H1 (cell line): ENCODE data around the gene BTBD7. TPM values are rescaled to one million over a fixed set of nuclear protein-coding genes. Genes with fewer than 3 reads are reported as not detected.

Experiments used
- CTCF ChIA-PET: fragments of 300-600 bp; sonication (Branson Sonifier 250); formaldehyde crosslinking; loops from one replicate; lab custom pipeline; 2021; ENCODE audit not compliant: partially characterized antibody; lab: Charles Lee
- POLR2A ChIA-PET: fragments of 300-600 bp; sonication (Branson Sonifier 250); formaldehyde crosslinking; loops from one replicate; lab custom pipeline; 2021; ENCODE audit warnings: inconsistent platforms; ENCODE audit not compliant: partially characterized antibody; lab: Charles Lee
- DNase-seq, 2 experiments: peaks; one replicate each; pipeline versions ENCODE4 v3.0.0 to v3.0.0-alpha.2; 2010 to 2022; ENCODE audit warnings: low spot score in 2 of 2, low read depth in 1 of 2, mixed read lengths in 1 of 2
- FAIRE-seq: peaks from 2 replicates; lab custom pipeline; 2011; peaks lifted over from hg19 to GRCh38; lab: Jason Lieb, UNC
- H2AFZ ChIP-seq: 2 replicates; pipeline ENCODE4 v1.8.1; 2012; ENCODE audit warnings: low read length, inconsistent platforms
- H2AK5ac ChIP-seq: 2 replicates; pipeline ENCODE4 v1.6.1; 2013; ENCODE audit warnings: low read depth, low read length
- H2BK120ac ChIP-seq: replicated peaks from 2 replicates; pipeline ENCODE3; 2013; ENCODE audit warnings: low read depth, low read length, inconsistent platforms
- H2BK12ac ChIP-seq: 2 replicates; pipeline ENCODE4 v1.6.1; 2013; ENCODE audit warnings: low read depth, low read length
- H2BK15ac ChIP-seq: 2 replicates; pipeline ENCODE4 v1.6.1; 2013; ENCODE audit warnings: low read length
- H2BK20ac ChIP-seq: 2 replicates; pipeline ENCODE4 v1.6.1; 2013; ENCODE audit warnings: low read length
- H2BK5ac ChIP-seq: 2 replicates; pipeline ENCODE4 v1.6.1; 2013; ENCODE audit warnings: low read depth, low read length
- H3K14ac ChIP-seq: 2 replicates; pipeline ENCODE4 v1.6.1; 2013; ENCODE audit warnings: inconsistent platforms; ENCODE audit not compliant: insufficient read length
- H3K18ac ChIP-seq: 2 replicates; pipeline ENCODE4 v1.6.1; 2013; ENCODE audit warnings: low read length; ENCODE audit errors: extremely low read depth
- H3K23ac ChIP-seq: 2 replicates; pipeline ENCODE4 v1.6.1; 2013; ENCODE audit warnings: inconsistent platforms; ENCODE audit not compliant: insufficient read length
- H3K23me2 ChIP-seq: 2 replicates; pipeline ENCODE4 v1.6.1; 2013; ENCODE audit warnings: low read depth, low read length
- H3K27ac ChIP-seq: 2 replicates; pipeline ENCODE4 v1.6.1; 2011; ENCODE audit warnings: low read depth, low read length, inconsistent platforms
- H3K27me3 ChIP-seq, 4 experiments: replicated peaks in 1 of 4; 1 replicate in 1 of 4; 2 replicates in 3 of 4; pipeline versions ENCODE4 v1.6.1 to v1.8.1; 2011 to 2013; ENCODE audit warnings: low read length in 3 of 4, mild to moderate bottlenecking in 3 of 4, inconsistent platforms in 2 of 4, mixed read lengths in 2 of 4, moderate library complexity in 1 of 4; ENCODE audit not compliant: control insufficient read depth in 3 of 4, insufficient read depth in 3 of 4; ENCODE audit errors: extremely low read depth in 1 of 4
- H3K36me3 ChIP-seq, 4 experiments: 2 replicates each; pipeline versions ENCODE4 v1.6.1 to v1.8.1; 2011 to 2013; ENCODE audit warnings: mild to moderate bottlenecking in 4 of 4, low read length in 3 of 4, moderate library complexity in 2 of 4, control low read depth in 1 of 4, inconsistent platforms in 1 of 4; ENCODE audit not compliant: insufficient read depth in 4 of 4, control insufficient read depth in 2 of 4
- H3K4ac ChIP-seq: replicated peaks from 2 replicates; pipeline ENCODE3; 2013; ENCODE audit warnings: low read length, low read depth, mixed read lengths, inconsistent platforms; ENCODE audit not compliant: insufficient read length
- H3K4me1 ChIP-seq, 4 experiments: replicated peaks in 1 of 4; 1 replicate in 1 of 4; 2 replicates in 3 of 4; pipeline versions ENCODE4 v1.6.1 to v1.8.1; 2011 to 2013; ENCODE audit warnings: low read length in 3 of 4, inconsistent platforms in 2 of 4, mixed read lengths in 1 of 4; ENCODE audit not compliant: insufficient read depth in 4 of 4, control insufficient read depth in 3 of 4
- H3K4me2 ChIP-seq, 2 experiments: 2 replicates each; pipeline versions ENCODE4 v1.6.1 to v1.8.1; 2011 to 2013; ENCODE audit warnings: low read depth in 2 of 2, low read length in 2 of 2, control low read depth in 1 of 2, inconsistent platforms in 1 of 2, mild to moderate bottlenecking in 1 of 2; ENCODE audit not compliant: insufficient read depth in 1 of 2
- H3K4me3 ChIP-seq, 4 experiments: fragments of 200-600, 300-600 bp in 1 of 4; sonication (generic), shearing (Covaris generic), sonication (Bioruptor Twin) in 1 of 4; 2 replicates each; pipeline versions ENCODE4 v1.5.1 to v1.8.1; 2011 to 2016; ENCODE audit warnings: low read length in 4 of 4, low read depth in 3 of 4, control low read depth in 2 of 4, inconsistent platforms in 2 of 4, mild to moderate bottlenecking in 2 of 4, mixed read lengths in 1 of 4, moderate library complexity in 1 of 4; ENCODE audit not compliant: insufficient read depth in 2 of 4; ENCODE audit errors: extremely low read depth in 1 of 4
- H3K56ac ChIP-seq: replicated peaks from 2 replicates; pipeline ENCODE3; 2013; ENCODE audit warnings: low read depth, mild to moderate bottlenecking, mixed read lengths, low read length, inconsistent platforms; ENCODE audit not compliant: insufficient read length
- H3K79me1 ChIP-seq: 2 replicates; pipeline ENCODE4 v1.6.1; 2013; ENCODE audit warnings: low read depth, low read length, control low read depth
- H3K79me2 ChIP-seq, 2 experiments: 2 replicates each; pipeline versions ENCODE4 v1.6.1 to v1.8.1; 2012 to 2013; ENCODE audit warnings: low read length in 2 of 2, mild to moderate bottlenecking in 2 of 2, inconsistent platforms in 1 of 2; ENCODE audit not compliant: insufficient read depth in 2 of 2, control insufficient read depth in 1 of 2
- H3K9ac ChIP-seq, 4 experiments: replicated peaks in 1 of 4; 1 replicate in 1 of 4; 2 replicates in 3 of 4; pipeline versions ENCODE4 v1.6.1 to v1.8.1; 2011 to 2013; ENCODE audit warnings: low read depth in 3 of 4, low read length in 3 of 4, control low read depth in 2 of 4, mild to moderate bottlenecking in 2 of 4, moderate library complexity in 2 of 4, inconsistent platforms in 1 of 4; ENCODE audit errors: extremely low read depth in 1 of 4
- H3K9me3 ChIP-seq, 2 experiments: 2 replicates each; pipeline versions ENCODE4 v1.6.1 to v1.8.1; 2012 to 2013; ENCODE audit warnings: mild to moderate bottlenecking in 2 of 2, moderate library complexity in 2 of 2, control low read depth in 1 of 2, inconsistent platforms in 1 of 2, low read depth in 1 of 2, low read length in 1 of 2, mixed read lengths in 1 of 2; ENCODE audit not compliant: insufficient read depth in 2 of 2
- H4K20me1 ChIP-seq, 2 experiments: replicated peaks in 1 of 2; 2 replicates each; pipeline versions ENCODE3 to v1.8.1; 2011 to 2013; ENCODE audit warnings: inconsistent platforms in 2 of 2, low read length in 2 of 2, mild to moderate bottlenecking in 1 of 2; ENCODE audit not compliant: insufficient read depth in 2 of 2, control insufficient read depth in 1 of 2
- H4K5ac ChIP-seq: 2 replicates; pipeline ENCODE4 v1.6.1; 2013; ENCODE audit warnings: low read length, low read depth, mixed read lengths, inconsistent platforms; ENCODE audit not compliant: insufficient read length
- H4K8ac ChIP-seq: 2 replicates; pipeline ENCODE4 v1.8.0; 2013; ENCODE audit warnings: mild to moderate bottlenecking, moderate library complexity, low read length, inconsistent platforms; ENCODE audit not compliant: insufficient read depth; ENCODE audit errors: extremely low read depth
- H4K91ac ChIP-seq: replicated peaks from 2 replicates; pipeline ENCODE3; 2013; ENCODE audit warnings: low read length, mixed read lengths, inconsistent platforms; ENCODE audit not compliant: insufficient read length
- POLR2A ChIP-seq, 2 experiments: IDR thresholded peaks; 1 replicate in 1 of 2; 2 replicates in 1 of 2; pipeline ENCODE4 v1.6.1; 2011; ENCODE audit warnings: low read depth in 2 of 2, low read length in 2 of 2, mild to moderate bottlenecking in 2 of 2; ENCODE audit errors: control extremely low read depth in 1 of 2
- SP1 ChIP-seq: IDR thresholded peaks from 2 replicates; pipeline ENCODE4 v1.6.1; 2011; ENCODE audit warnings: low read depth, low read length
- TCF12 ChIP-seq: IDR thresholded peaks from 2 replicates; pipeline ENCODE4 v1.6.1; 2011; ENCODE audit warnings: low read depth, mild to moderate bottlenecking, low read length
- WGBS, 2 experiments: shearing (Covaris generic) in 1 of 2; methylation state at CpG; one replicate each; pipeline versions ENCODE4 v1.1.6 to v1.1.7; 2013 to 2015; ENCODE audit warnings: low lambda C conversion rate in 2 of 2, mixed read lengths in 2 of 2, inconsistent platforms in 1 of 2, low coverage in 1 of 2, missing lambda C conversion rate in 1 of 2; ENCODE audit not compliant: insufficient replicate concordance in 2 of 2, insufficient coverage in 1 of 2, insufficient read length in 1 of 2; ENCODE audit errors: extremely low coverage in 1 of 2, missing lambda C conversion rate in 1 of 2; 5-methylcytosine and 5-hydroxymethylcytosine counted together
- polyA plus RNA-seq, 7 experiments: library from polyadenylated mRNA; depleted of rRNA in 3 of 7; stranded (reverse) in 5 of 7; unstranded in 2 of 7; fragments of >200 nt in 5 of 7; fragments of 200-250 nt in 2 of 7; gene quantifications; 1 replicate in 5 of 7; 2 replicates in 1 of 7; 4 replicates in 1 of 7; pipeline versions ENCODE4 v1.2.1 to v1.2.3, GENCODE V29; 2011 to 2013; ENCODE audit warnings: missing spikeins in 2 of 7, mixed read lengths in 2 of 7
- total RNA-seq: library from RNA; stranded (reverse); fragmentation: NEBNext Ultra II Directional; extraction: Animal tissue kit (Norgen Biotek cat#: 25700); gene quantifications from 2 replicates; pipeline ENCODE4 v1.2.1, GENCODE V29; 2021

BTBD7 gene
- total and polyA plus RNA-seq, 2 of the 8 experiments (the other 6 are each of a cell fraction or from before 2014, with no cell fraction given): 12.1 to 46.1 TPM

DNA sequence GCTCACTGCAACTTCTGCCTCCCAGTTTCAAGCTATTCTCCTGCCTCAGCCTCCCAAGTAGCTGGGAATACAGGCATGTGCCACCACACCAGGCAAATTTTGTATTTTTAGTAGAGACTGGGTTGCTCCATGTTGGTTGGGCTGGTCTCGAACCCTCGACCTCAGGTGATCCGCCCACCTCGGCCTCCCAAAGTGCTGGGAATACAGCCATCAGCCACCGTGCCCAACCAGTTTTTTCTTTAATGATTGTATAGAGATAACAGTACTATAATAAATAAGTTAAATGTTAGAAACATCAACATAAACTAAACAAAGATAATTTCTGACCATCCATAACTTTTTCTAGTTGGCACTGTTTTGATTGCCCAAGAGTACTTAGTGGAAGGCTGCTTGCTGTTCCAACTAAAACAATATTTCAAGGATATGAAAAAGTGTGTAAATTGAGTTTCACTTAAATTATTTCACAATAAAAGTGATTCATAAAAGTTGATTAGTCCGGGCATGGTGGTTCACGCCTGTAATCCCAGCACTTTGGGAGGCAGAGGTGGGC, 131.6 kb downstream of the BTBD7 start:
- no peak overlapping the region for H3K27ac ChIP-seq
- no peak overlapping the region for H2BK20ac ChIP-seq
- no peak overlapping the region for H4K91ac ChIP-seq
- H3K79me2 ChIP-seq: peaks cover 0 to 5% of the 10 kb centered on the region in 2 experiments; a peak in 3 of 4 replicates
- H3K9me3 ChIP-seq: no peaks in the 10 kb centered on the region
- no peak overlapping the region for H2BK120ac ChIP-seq
- no peaks in the 10 kb centered on the region for H3K36me3 ChIP-seq
- H4K5ac ChIP-seq: no peak overlapping the region
- no peak overlapping the region for H3K4me2 ChIP-seq
- TF ChIP-seq SP1: no peak
- TF ChIP-seq POLR2A (IDR thresholded peaks at IDR 0.05; ENCODE audit: control extremely low read depth in 1 of 2, low read depth in 2 of 2, low read length in 2 of 2): no peak
- no peak for TF ChIP-seq TCF12
- ChIA-PET CTCF (interaction anchor here (1.4 kb wide), 1 partner anchor 88 kb away, joined by 4 read pairs; no protein-coding TSS in a partner anchor), POLR2A (interaction anchor here (1.1 kb wide), 1 partner anchor 63 kb away, joined by 4 read pairs; no protein-coding TSS in a partner anchor)
- H2BK12ac ChIP-seq: no peak overlapping the region
- H4K20me1 ChIP-seq: no peaks in the 10 kb centered on the region
- no peak overlapping the region for H2AK5ac ChIP-seq
- no peak overlapping the region for H4K8ac ChIP-seq
- H3K27me3 ChIP-seq: no peaks in the 10 kb centered on the region
- FAIRE-seq (no peak), DNase-seq (no peak)
- H2AFZ ChIP-seq: no peak overlapping the region
- no peaks in the 10 kb centered on the region for H3K23me2 ChIP-seq
- H2BK15ac ChIP-seq: no peak overlapping the region
- H3K56ac ChIP-seq: no peak overlapping the region
- H3K18ac ChIP-seq: no peak overlapping the region
- H3K23ac ChIP-seq: no peak overlapping the region
- no peak overlapping the region for H3K4ac ChIP-seq
- H3K14ac ChIP-seq: no peak overlapping the region
- 0 out of 7 replicates have a peak, but pooled peaks cover 0 to 2% (median 0%) of the 10 kb centered on the region in 4 experiments for H3K4me1 ChIP-seq
- 96% methylated on average over 7 of the region's 7 CpGs; no CpG with 5 or more reads in 1 of the 2 experiments for WGBS, 2 experiments
- no peak overlapping the region for H3K4me3 ChIP-seq
- no peak overlapping the region for H3K9ac ChIP-seq
- no peaks in the 10 kb centered on the region; the same call in 1 of the 2 replicates for H3K79me1 ChIP-seq
- H2BK5ac ChIP-seq: no peak overlapping the region
